H1 (cell line): ENCODE data around the gene PPFIA2. TPM values are rescaled to one million over a fixed set of nuclear protein-coding genes. Genes with fewer than 3 reads are reported as not detected.

Experiments used
- ASH2L ChIP-seq: fragments of 200-600, 300-600 bp; sonication (generic); IDR thresholded peaks from one replicate; pipeline ENCODE4 v1.7.1; 2017; ENCODE audit warnings: low read length
- CHD7 ChIP-seq: fragments of 300-600 bp; sonication (generic); IDR thresholded peaks from 2 replicates; pipeline ENCODE4 v1.7.1; 2012; ENCODE audit warnings: low read length, moderate library complexity, mild to moderate bottlenecking, inconsistent platforms; ENCODE audit not compliant: insufficient replicate concordance
- E2F6 ChIP-seq: IDR thresholded peaks from 2 replicates; pipeline ENCODE4 v1.6.1; 2012; ENCODE audit warnings: inconsistent platforms
- EGR1 ChIP-seq: IDR thresholded peaks from 2 replicates; pipeline ENCODE4 v1.6.1; 2011; ENCODE audit warnings: low read depth, low read length, borderline replicate concordance
- EP300 ChIP-seq, 2 experiments: IDR thresholded peaks; 1 replicate in 1 of 2; 2 replicates in 1 of 2; pipeline ENCODE4 v1.6.1; 2011 to 2012; ENCODE audit warnings: low read depth in 2 of 2, low read length in 2 of 2, mild to moderate bottlenecking in 2 of 2, borderline replicate concordance in 1 of 2, inconsistent platforms in 1 of 2, moderate library complexity in 1 of 2
- FOSL1 ChIP-seq: IDR thresholded peaks from 2 replicates; pipeline ENCODE4 v1.6.1; 2011; ENCODE audit warnings: mild to moderate bottlenecking, low read depth, low read length, moderate library complexity; ENCODE audit not compliant: insufficient read depth
- HDAC2 ChIP-seq, 2 experiments: fragments of 300-600 bp in 1 of 2; sonication (generic) in 1 of 2; IDR thresholded peaks; 2 replicates each; pipeline ENCODE4 v1.6.1; 2011 to 2012; ENCODE audit warnings: low read depth in 2 of 2, low read length in 2 of 2, mild to moderate bottlenecking in 2 of 2, moderate library complexity in 2 of 2, borderline replicate concordance in 1 of 2, inconsistent platforms in 1 of 2
- PHF8 ChIP-seq: fragments of 200-600 bp; sonication (generic); conservative IDR thresholded peaks from 2 replicates; pipeline ENCODE4 v1.7.1; 2012; ENCODE audit warnings: low read depth, mild to moderate bottlenecking, inconsistent platforms, low read length, moderate library complexity
- POLR2A ChIP-seq, 2 experiments: IDR thresholded peaks; 1 replicate in 1 of 2; 2 replicates in 1 of 2; pipeline ENCODE4 v1.6.1; 2011; ENCODE audit warnings: low read depth in 2 of 2, low read length in 2 of 2, mild to moderate bottlenecking in 2 of 2; ENCODE audit errors: control extremely low read depth in 1 of 2
- SAP30 ChIP-seq: fragments of 300-600 bp; sonication (generic); IDR thresholded peaks from 2 replicates; pipeline ENCODE4 v1.7.1; 2012; ENCODE audit warnings: low read length, moderate library complexity, mild to moderate bottlenecking, inconsistent platforms; ENCODE audit not compliant: insufficient read depth, insufficient replicate concordance
- SP1 ChIP-seq: IDR thresholded peaks from 2 replicates; pipeline ENCODE4 v1.6.1; 2011; ENCODE audit warnings: low read depth, low read length
- polyA plus RNA-seq, 7 experiments: library from polyadenylated mRNA; depleted of rRNA in 3 of 7; stranded (reverse) in 5 of 7; unstranded in 2 of 7; fragments of >200 nt in 5 of 7; fragments of 200-250 nt in 2 of 7; gene quantifications; 1 replicate in 5 of 7; 2 replicates in 1 of 7; 4 replicates in 1 of 7; pipeline versions ENCODE4 v1.2.1 to v1.2.3, GENCODE V29; 2011 to 2013; ENCODE audit warnings: missing spikeins in 2 of 7, mixed read lengths in 2 of 7
- total RNA-seq: library from RNA; stranded (reverse); fragmentation: NEBNext Ultra II Directional; extraction: Animal tissue kit (Norgen Biotek cat#: 25700); gene quantifications from 2 replicates; pipeline ENCODE4 v1.2.1, GENCODE V29; 2021

Gene PPFIA2
- total and polyA plus RNA-seq, 2 of the 8 experiments (the other 6 are each of a cell fraction or from before 2014, with no cell fraction given) = 1.2 to 1.8 TPM

GRCh38 chr12:81692008-81692407, 67.1 kb downstream of the PPFIA2 start (continued):
- no peak for TF ChIP-seq CHD7
- TF ChIP-seq SAP30 = no peak
- TF ChIP-seq PHF8 = no peak
- TF ChIP-seq ASH2L = no peak
- no peak for TF ChIP-seq E2F6
- TF ChIP-seq SP1 = no peak
- TF ChIP-seq EGR1 = no peak
- TF ChIP-seq HDAC2 (IDR thresholded peaks at IDR 0.05; ENCODE audit: borderline replicate concordance in 1 of 2, low read depth in 2 of 2, low read length in 2 of 2) = no peak
- TF ChIP-seq EP300 (IDR thresholded peaks at IDR 0.05; ENCODE audit: borderline replicate concordance in 1 of 2, low read depth in 2 of 2, low read length in 2 of 2) = no peak
- no peak for TF ChIP-seq POLR2A (IDR thresholded peaks at IDR 0.05; ENCODE audit: control extremely low read depth in 1 of 2, low read depth in 2 of 2, low read length in 2 of 2)
- no peak for TF ChIP-seq FOSL1
- TF ChIP-seq, all 59 proteins: peak for 0
